CD4-positive, alpha-beta T cell treated with Interleukin-15 for 1 hour (primary cell): ENCODE data around the gene MYH10.

Experiments used
- DNase-seq: peaks from one replicate; pipeline ENCODE4 v3.0.0-alpha.2; 2020

MYH10 gene

GRCh38 chr17:8490256-8491023 lies 140.1 kb downstream of the MYH10 start:
- no peak for DNase-seq

- no peak for DNase-seq
These were observed 140.7 kb downstream of the MYH10 start for GRCh38 chr17:8489841-8490240.

- DNase-seq = no peak
These were observed 141.6 kb downstream of the MYH10 start for GRCh38 chr17:8488901-8489300.

DNA sequence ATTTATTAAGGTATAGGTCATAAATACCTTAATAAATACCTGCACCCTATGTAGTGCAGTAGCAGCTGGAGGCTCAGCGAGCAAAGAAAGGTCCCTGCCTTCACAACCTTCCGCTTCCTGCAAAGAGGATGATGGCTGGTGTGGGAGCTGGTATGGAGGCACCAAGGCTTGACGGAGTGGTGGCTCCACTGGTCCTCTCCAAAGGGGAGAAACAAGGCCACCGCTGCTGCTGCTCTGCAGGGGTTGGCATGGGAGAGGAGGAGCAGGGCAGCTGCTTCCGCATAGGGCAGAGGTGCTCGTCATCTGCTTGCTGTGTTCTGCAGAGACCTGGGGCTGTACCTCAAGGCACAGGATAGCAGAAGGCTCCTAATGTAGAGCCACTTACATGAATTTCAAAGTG lies 142.0 kb downstream of the MYH10 start:
- DNase-seq = no peak

DNA sequence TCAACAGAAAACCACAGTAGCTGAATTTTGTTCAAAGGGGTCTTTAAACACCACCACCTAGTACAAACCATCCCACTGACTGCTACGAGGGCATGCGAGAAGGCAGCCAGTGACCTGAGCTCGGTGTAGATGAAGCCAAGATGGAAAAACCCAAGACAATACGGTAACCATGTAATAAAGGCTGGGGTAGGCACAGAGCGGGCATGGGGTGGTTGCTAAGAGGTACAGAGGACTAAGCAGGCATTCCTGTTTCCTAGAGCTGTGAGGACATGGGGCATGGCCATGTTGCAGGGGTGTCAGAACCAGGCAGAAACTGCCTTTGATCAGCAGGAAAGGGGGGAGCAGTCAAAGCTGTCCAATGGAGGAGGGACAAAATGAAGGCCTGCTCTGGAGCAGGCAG lies 142.8 kb downstream of the MYH10 start:
- DNase-seq = no peak

DNA sequence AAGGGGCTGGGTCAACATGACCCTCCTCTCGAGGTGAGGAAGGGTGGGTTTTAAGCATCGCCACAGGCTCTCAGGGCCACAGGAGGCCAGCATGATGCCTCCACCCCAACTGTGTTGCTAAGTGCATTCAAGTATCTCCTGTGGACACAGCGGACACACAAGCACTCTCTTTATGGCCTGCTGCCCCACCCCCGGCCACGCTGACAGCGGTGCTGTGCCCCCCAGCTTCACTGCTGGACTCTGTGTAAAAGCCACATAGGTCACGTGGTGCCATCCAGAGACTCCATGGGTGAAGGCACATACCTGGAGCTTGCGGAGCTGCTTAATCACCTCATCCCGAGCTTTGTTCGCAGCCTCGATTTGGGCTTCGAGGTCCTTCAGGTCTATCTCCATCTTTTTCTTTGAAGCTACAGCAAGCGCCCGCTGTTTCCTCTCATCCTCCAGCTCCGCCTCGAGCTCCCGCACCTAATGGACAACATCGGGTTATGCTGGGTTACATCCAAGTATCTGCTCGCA lies 143.3 kb downstream of the MYH10 start:
- no peak for DNase-seq

DNA sequence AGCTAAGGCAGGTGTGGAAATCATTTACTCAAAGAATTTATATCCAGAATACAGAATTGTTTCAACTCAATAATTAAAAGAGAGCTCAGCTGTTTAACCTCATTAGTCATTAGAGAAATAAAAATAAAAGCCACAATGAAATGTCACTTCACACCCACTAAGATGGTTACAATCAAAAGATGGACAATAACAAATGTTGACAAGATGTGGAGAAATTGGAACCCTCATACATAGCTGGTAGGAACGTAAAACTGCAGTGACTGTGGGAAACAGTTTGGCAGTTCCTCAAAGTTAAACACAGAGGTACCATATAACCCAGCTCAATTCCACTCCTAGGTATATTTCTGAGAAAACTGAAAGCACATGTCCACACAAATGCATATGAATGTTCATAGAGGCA lies 145.0 kb downstream of the MYH10 start:
- DNase-seq = no peak

GRCh38 chr17:8484465-8484864 lies 146.1 kb downstream of the MYH10 start:
- DNase-seq = no peak

GRCh38 chr17:8482546-8482945 lies 148.0 kb downstream of the MYH10 start:
- DNase-seq = no peak

GRCh38 chr17:8481703-8482102 lies 148.8 kb downstream of the MYH10 start:
- DNase-seq = no peak

- DNase-seq = no peak
These were observed 149.4 kb downstream of the MYH10 start for GRCh38 chr17:8481089-8481488.

DNA sequence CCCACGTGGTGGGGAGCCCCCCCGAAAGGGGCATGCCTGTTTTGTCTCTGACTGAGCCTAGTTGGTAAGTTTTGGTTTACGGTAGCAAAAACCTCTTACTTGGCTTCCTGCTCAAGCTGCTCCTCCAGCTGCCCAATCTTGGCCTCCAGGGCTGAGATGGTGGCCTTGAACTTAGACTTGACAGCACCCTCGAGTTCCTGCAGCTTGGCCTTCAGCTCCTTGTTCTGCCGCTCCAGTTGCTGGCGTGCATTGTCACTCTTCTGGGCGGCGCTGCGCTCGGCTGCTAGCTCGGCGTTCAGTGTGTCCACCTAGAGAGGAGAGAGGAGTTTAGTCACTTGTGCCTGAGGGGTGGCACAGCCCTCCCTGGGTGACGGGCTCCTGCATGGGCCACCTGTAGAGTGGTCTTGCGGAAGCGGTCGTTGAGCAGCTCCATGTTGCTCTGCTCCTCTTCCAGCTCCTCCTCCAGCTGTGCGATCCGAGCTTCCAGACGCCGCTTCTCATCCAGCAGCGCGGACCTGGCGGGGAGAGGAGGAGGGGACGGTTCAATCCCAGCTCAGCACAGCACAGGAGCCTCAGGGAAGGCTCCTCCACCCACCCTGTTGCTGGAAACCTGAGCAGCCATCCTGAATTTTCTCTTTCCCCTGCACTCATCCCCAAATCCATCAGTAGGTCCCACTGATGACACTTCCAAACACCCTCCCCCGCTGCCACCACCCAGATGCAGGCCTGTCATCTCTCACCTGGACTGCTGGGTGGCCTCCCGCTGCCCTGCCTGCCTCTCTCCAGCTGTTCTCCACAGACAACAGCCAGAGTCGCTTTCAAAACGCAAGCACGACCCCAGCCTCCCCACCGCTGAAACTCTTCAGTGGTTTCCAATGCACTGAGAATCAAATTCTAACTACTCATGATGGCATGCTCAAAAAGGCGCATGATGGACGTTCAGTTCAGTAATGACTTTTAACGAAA lies 150.2 kb downstream of the MYH10 start:
- DNase-seq = no peak

DNA sequence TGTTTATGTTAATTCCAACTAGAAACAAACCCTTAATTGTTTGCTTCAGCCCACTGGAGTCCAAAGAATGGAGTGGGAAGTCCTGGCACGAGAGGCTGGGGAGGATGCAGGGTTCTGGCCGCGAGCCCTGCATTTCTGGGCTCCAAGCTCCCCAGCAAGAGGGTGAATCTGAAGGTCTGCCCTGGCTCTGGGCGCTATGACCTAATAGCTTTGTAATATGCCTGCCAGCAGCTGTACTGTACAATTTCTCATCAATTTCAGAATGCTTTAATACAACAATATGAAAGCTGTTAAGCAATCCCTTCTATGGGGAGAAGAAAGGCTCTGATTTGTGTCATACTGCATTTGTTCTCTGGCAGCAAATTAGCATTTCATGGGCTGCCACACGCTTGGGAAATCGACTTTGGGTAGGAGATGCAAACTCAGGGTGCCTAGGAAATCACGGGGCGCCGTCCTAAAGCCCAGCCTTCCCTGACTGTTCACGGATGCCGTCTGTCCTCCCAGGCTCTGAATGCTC lies 151.0 kb downstream of the MYH10 start:
- DNase-seq = no peak

DNA sequence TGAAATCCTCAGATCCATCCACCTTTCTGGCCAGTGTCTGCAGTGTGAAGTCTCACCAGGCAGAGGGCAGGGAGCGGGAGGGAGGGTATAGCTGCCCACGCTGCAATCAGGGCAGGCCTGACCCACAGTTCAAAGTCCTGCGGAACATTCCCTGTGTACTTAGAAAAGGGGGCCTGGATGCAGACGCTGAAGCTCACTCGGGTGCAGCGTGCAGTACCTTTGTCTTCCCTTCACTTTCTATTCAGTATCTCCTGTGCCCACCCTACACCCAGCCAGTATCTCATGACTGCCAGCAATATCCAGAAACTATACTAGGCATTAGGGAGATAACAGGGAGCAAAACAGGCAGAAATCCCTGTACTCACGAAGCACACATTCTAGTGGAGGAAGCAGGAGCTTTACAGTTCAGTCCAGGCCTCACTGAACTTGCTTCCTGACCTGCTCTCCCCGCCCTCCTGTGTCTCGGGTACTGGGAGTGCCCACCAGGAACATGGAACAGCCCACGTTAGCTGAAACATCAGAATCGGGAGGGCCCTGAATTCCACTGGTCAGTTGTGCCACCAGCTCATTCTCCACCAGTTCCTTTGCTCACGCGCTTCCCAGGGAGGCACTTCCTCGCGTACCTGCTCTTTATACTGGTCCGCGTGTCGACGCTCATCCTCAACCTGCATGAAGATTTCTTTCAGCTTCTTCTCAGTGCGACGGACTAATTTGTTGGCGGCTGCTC lies 152.6 kb downstream of the MYH10 start:
- no peak for DNase-seq

GRCh38 chr17:8477171-8477570 lies 153.4 kb downstream of the MYH10 start:
- DNase-seq = no peak

- DNase-seq = no peak
These were observed 153.8 kb downstream of the MYH10 start for GRCh38 chr17:8476741-8477140.

DNA sequence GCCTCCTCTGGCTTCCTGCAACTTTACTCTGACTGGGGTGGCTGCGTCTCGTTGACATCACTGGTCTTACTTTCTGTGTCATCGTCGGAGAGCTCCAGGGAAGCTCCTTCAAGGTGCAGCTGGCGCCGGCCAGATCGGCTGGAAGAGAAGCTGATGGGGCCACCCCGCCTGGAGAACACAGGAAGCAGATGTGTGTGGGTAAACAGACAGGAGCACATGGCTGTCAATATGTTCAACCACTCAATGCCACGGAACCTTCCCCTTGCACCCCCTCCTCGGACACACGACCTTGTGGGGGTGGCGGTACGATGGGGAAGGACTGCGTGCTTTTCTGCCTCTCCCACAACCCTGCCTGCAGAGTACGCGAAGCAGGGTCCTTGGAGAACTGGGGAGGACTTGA lies 154.7 kb downstream of the MYH10 start:
- no peak for DNase-seq

DNA sequence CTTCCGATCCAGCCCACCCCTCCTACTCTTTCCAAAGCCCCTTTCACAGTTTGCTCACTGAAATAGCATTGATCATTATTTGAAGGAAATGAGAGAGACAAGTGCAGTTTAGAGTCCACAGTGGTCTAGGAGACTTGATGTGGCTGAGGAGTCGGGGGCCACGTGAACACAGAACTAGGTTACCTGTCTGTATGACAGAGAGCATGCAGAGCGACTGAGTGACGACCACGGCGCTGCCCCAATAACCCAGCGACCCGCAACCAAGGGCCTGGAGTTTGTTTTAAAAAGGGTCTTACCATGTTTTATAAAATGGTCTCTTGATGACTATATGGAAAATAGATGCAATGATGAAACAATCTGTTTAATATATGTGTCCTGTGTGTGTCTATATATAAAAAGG lies 155.3 kb downstream of the MYH10 start:
- no peak for DNase-seq

GRCh38 chr17:8474826-8475225 lies 155.7 kb downstream of the MYH10 start:
- no peak for DNase-seq

DNA sequence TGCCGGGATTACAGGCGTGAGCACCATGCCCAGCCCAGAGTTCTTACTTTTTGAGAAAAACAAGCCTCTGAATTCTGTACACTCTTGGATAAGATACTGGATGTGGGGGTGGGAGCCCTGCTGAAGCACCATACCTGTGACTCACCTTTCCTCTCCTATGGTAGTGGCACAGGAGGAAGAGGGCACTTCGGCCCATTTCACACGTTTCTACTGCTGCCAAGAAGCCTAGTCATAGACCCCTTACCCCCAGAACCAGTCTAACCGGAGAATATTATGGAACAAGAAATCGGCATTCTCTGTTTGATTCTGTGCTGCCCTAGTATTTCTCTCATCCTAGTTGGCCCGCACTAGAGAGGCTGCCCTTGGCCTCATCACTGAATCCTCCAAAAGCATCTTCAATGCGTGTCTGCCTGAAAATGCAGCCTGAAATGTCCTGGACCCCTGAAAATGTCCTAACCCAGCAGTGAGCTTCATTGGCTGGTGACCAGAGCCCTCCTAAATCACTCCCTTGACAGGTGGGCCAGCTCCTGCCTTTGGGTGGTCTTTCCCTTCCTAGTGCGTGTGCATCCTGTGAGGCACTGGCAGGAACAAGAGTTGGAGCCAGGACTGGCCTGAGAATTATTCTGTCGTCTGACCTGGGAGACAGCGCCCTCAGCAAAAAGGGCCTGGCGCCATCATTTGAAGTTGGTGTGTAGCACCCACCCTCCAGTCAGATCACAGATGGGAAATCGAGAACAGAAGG lies 156.9 kb downstream of the MYH10 start:
- no peak for DNase-seq

- no peak for DNase-seq
These were observed 157.9 kb downstream of the MYH10 start for GRCh38 chr17:8472663-8473062.

DNA sequence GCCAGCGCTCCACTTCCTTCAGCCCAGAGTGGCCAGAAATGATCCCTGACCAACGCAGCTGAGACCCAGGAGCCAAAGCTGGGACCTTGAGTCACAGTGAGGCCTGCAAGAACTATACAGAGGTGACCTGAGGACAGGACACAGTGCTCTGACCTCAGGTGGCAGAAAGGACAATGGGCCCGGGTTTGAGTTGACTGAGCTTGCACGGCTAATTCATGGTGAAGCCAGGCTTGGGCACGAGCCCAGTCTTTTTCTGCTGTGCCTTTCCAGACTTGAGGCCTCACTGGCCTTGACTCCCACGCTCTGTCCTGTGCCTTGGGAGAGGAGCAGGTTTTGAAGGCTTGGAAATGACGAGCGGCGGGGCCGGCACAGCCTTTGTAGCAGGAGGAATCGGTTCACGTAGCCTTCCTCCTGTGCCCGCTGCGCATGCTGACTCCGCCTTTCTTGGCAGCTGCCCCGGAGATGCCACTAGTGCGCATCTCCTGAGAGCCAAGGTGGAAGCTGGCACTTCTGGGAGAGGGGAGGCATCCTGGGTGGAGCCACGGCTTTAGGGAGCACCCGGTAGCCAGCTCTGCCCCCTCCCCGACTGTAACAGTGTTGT lies 160.0 kb downstream of the MYH10 start:
- no peak for DNase-seq
